Measurements from ENCODE around the gene SRR. TPM values are rescaled to one million over a fixed set of nuclear protein-coding genes. Genes with fewer than 3 reads are reported as not detected.

The SRR gene
- total RNA-seq, 3 donors from 2014 or later (not counting 1 experiment from before 2014, with no cell fraction given) = 6.4 to 11.1 (median 7.9) TPM

- no peak for TF ChIP-seq CTCF (IDR thresholded peaks at IDR 0.05)
- no peaks in the 10 kb centered on the region for H3K27me3 Mint-ChIP-seq (ENCODE audit: low read depth in 2 of 2)
- peaks cover 63 to 72% of the 10 kb centered on the region in 2 donors for H3K4me1 Mint-ChIP-seq
- peak overlapping the region; percentile 96 to 99 for H3K27ac Mint-ChIP-seq
- ATAC-seq = peak; percentile 76 to 90 (median 86)
- H3K27me3 ChIP-seq (ENCODE audit: control insufficient read depth, insufficient read depth, low read length) = no peaks in the 10 kb centered on the region
- intact Hi-C loops (cut with micrococcal nuclease) = loop anchor here (1.0 to 5.0 kb wide), 7 partner anchors 8 to 549 kb away; partner anchors contain the start of genes SMG6 and SRR
- H3K9me3 Mint-ChIP-seq = no peaks in the 10 kb centered on the region
- peaks cover 73% of the 10 kb centered on the region for H3K4me1 ChIP-seq (ENCODE audit: control insufficient read depth, insufficient read depth, low read length)
- peak; percentile 78 to 95 for DNase-seq
- peak overlapping the region; percentile 85 for H3K4me3 Mint-ChIP-seq
- no peaks in the 10 kb centered on the region for H3K36me3 Mint-ChIP-seq
- H3K9me3 ChIP-seq (ENCODE audit: control insufficient read depth, insufficient read depth, low read length) = no peaks in the 10 kb centered on the region
- 21% methylated on average over 8 of the region's 13 CpGs for WGBS (ENCODE audit: insufficient coverage)
- peak overlapping the region; percentile 17 for H3K4me3 ChIP-seq (ENCODE audit: low read length)
- H3K36me3 ChIP-seq (ENCODE audit: control insufficient read depth, insufficient read depth, low read length) = no peaks in the 10 kb centered on the region
- peak overlapping the region; percentile 96 for H3K27ac ChIP-seq (ENCODE audit: low read length)
These were observed 37.5 kb upstream of the SRR start for GRCh38 chr17:2266045-2266864.

- peak overlapping the region; percentile 85 for H3K4me3 Mint-ChIP-seq
- no peaks in the 10 kb centered on the region for H3K36me3 Mint-ChIP-seq
- H3K27me3 ChIP-seq (ENCODE audit: control insufficient read depth, insufficient read depth, low read length) = no peaks in the 10 kb centered on the region
- no peaks in the 10 kb centered on the region for H3K27me3 Mint-ChIP-seq (ENCODE audit: low read depth in 2 of 2)
- H3K27ac Mint-ChIP-seq = peak overlapping the region; percentile 96 to 99
- intact Hi-C loops (cut with micrococcal nuclease) = loop anchor here (1.0 to 5.0 kb wide), 7 partner anchors 9 to 548 kb away; partner anchors contain the start of genes SMG6 and SRR
- peak overlapping the region; percentile 96 for H3K27ac ChIP-seq (ENCODE audit: low read length)
- no peaks in the 10 kb centered on the region for H3K9me3 Mint-ChIP-seq
- peak overlapping the region; percentile 2 for H3K4me3 ChIP-seq (ENCODE audit: low read length)
- no peaks in the 10 kb centered on the region for H3K9me3 ChIP-seq (ENCODE audit: control insufficient read depth, insufficient read depth, low read length)
- 38% methylated on average over 3 of the region's 3 CpGs for WGBS (ENCODE audit: insufficient coverage)
- DNase-seq (peak in 1 of 2 donors; percentile 66), ATAC-seq (peak; percentile 14 to 49 (median 28))
- no peak for TF ChIP-seq CTCF (IDR thresholded peaks at IDR 0.05)
- H3K4me1 Mint-ChIP-seq = peaks cover 61 to 68% of the 10 kb centered on the region in 2 donors
- no peaks in the 10 kb centered on the region for H3K36me3 ChIP-seq (ENCODE audit: control insufficient read depth, insufficient read depth, low read length)
- peaks cover 79% of the 10 kb centered on the region for H3K4me1 ChIP-seq (ENCODE audit: control insufficient read depth, insufficient read depth, low read length)
These were observed 36.9 kb upstream of the SRR start for GRCh38 chr17:2266865-2267228.

- Mint-ChIP-seq H3K36me3 (no peaks in the 10 kb centered on the region), H3K9me3 (no peaks in the 10 kb centered on the region), H3K4me3 (peak overlapping the region; percentile 85), H3K27ac (peak overlapping the region; percentile 96 to 99), H3K4me1 (peaks cover 62 to 69% of the 10 kb centered on the region in 2 donors), H3K27me3 (ENCODE audit: low read depth in 2 of 2) (no peaks in the 10 kb centered on the region)
- WGBS (ENCODE audit: insufficient coverage) = 75% methylated on average over 4 of the region's 4 CpGs
- peak overlapping the region; percentile 96 for H3K27ac ChIP-seq (ENCODE audit: low read length)
- no peak for ATAC-seq
- TF ChIP-seq CTCF (IDR thresholded peaks at IDR 0.05) = no peak
- H3K4me3 ChIP-seq (ENCODE audit: low read length) = no peak overlapping the region
- H3K27me3 ChIP-seq (ENCODE audit: control insufficient read depth, insufficient read depth, low read length) = no peaks in the 10 kb centered on the region
- no peak for DNase-seq
- H3K4me1 ChIP-seq (ENCODE audit: control insufficient read depth, insufficient read depth, low read length) = peaks cover 84% of the 10 kb centered on the region
- no peaks in the 10 kb centered on the region for H3K36me3 ChIP-seq (ENCODE audit: control insufficient read depth, insufficient read depth, low read length)
- no peaks in the 10 kb centered on the region for H3K9me3 ChIP-seq (ENCODE audit: control insufficient read depth, insufficient read depth, low read length)
- intact Hi-C loops (cut with micrococcal nuclease) = loop anchor here (2.0 to 5.0 kb wide), 5 partner anchors 15 to 547 kb away; partner anchors contain the start of genes SMG6 and SRR
These were observed 36.4 kb upstream of the SRR start for GRCh38 chr17:2267354-2267753.
